NOMO-1 treated with DMSO at 0.1 percent for 48 hours (cell line): ENCODE measurements around the gene MAP3K15.
"Not testable (repeated sequence)": the region's sequence is repeated elsewhere in the genome, so short reads cannot be mapped to it uniquely, and the experiment has no call there.

Experiments
- DNase-seq: peaks from one replicate; lab custom pipeline; 2025; ENCODE audit not compliant: unreplicated experiment; lab: John Stamatoyannopoulos, UW

MAP3K15 gene

DNA sequence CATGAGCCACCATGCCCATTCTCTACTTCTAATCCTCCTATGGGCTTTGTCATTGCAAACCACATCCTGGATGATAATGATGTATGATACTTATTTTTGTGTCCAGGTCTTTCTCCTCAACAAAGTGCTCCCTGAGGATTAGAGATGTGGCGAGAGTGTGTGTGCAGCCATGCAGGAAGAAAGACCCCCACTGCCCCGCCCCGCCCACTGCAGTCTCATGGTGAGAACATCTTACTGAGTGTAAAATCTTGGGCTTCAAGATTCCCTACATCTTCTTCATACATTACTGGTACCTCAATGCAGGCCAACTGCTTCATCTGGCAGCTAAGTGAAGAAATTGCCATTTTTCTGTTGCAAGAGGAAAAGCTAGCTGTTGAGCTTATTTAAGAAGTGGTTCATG is 25.9 kb upstream of the MAP3K15 start:
- DNase-seq = no peak

- no peak for DNase-seq
Measured at GRCh38 chrX:19540076-19540475, 24.8 kb upstream of the MAP3K15 start.

GRCh38 chrX:19539665-19540064 is 24.4 kb upstream of the MAP3K15 start:
- no peak for DNase-seq

DNA sequence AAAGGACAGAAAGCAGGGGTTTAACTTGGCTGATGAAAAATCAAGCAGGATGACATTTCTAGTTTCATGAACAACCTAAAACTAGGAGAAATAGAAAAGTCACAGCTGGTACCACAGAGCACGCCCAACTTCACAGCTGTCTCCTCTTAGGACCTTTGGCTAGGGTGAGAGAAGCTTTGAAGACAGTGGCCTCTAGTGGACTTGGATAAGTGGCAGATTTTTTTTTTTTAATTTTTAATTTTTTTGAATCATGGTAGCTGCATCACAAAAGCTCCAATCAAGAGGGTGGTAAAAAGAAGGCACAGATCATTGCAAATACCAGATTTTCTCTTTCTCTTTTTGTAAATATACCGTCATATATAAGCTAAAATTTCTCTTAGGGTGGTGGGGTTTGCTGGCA is 20.2 kb upstream of the MAP3K15 start:
- DNase-seq = no peak

- DNase-seq = no peak
Measured at GRCh38 chrX:19532709-19533108, 17.4 kb upstream of the MAP3K15 start.

DNA sequence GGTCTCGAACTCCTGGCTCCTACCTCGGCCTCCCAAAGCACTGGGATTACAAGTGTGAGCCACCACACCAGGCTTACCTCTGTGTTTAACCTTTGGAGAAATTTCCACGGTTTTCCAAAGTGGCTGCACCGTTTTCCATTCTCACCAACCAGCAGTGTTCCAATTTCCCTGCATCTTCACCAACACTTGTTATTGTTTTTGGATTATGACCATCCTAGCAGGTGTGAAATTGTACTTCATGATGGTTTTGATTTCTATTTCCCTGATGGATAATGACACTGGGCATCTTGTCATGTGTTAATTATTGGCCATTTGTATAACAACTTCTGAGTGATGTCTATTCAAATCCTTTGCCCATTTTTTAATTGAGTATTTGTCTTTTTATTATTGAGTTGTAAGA is 2.7 kb upstream of the MAP3K15 start:
- no peak for DNase-seq

DNA sequence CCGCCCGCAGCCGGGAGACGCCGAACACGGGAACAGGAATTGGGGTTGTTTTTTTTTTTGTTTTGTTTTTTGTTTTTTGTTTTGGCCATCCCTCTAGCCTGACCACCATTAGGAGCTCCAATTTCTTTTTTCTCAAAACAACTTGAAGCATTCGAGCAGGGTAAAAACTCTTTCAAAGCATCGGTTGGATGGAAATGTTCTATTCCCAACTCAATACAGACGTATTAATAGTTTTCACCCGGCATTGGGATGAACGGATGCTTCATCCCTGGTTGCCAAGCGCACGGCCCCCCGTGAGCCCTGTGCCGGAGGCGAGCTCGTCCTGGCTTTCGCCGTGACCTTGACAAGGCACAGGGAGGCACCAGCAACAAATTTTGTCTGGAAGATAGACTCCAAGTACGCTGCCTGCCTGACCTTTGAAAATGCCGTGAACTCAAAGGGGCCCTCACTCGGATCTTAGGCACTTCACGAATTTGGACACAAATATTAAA is 352 bp upstream of the MAP3K15 start:
- no peak for DNase-seq

- DNase-seq = no peak
Measured at GRCh38 chrX:19513383-19513782, 1.9 kb downstream of the MAP3K15 start.

GRCh38 chrX:19512961-19513360 is 2.3 kb downstream of the MAP3K15 start:
- DNase-seq = no peak

DNA sequence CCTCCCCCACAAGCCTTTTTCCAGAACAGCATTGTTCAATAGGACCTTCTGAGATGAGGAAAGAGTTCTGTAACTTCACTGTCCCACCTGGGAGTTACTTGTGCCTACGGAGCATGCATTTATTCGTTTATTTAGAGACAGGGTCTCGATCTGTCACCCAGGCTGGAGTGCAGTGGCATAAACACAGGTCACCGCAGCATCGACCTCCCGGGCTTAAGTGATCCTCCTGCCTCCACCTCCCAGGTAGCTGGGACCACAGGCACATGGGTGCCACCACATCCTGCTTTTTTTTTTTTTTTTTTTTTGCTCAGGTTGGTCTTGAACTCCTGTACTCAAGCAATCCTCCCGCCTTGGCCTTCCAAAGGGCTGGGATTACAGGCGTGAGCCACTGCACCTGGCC is 2.9 kb downstream of the MAP3K15 start:
- DNase-seq = no peak

DNA sequence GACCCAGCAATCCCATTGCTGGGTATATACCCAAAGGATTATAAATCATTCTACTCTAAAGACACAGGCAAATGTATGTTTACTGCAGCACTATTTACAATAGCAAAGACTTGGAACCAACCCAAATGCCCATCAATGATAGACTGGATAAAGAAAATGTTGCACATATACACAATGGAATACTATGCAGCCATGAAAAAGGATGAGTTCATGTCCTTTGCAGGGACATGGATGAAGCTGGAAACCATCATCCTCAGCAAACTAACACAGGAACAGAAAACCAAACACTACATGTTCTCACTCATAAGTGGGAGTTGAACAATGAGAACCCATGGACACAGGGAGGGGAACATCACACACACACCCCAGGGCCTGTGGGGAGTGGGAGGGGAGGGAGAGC is 3.5 kb downstream of the MAP3K15 start:
- DNase-seq = not testable (repeated sequence)

DNA sequence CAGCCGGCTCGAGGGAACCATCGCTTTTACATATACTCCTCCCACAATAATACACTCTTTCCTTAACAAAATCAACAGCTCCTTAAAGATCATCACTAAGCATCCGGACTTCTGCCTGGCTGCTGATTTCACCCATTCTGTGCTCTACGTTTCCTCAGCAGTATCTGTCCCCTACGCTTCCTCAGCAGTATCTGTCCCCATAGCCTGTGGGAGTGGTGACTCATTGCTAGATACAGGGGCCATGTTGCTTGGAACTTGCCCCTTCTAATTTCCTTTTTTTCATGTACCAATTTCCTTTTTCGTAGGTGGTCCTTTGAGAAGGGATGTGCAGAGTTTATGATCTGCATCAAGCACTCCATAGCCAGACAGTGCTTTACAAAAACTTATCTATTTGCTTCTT is 18.6 kb downstream of the MAP3K15 start:
- DNase-seq = no peak

GRCh38 chrX:19487520-19488200 is 27.6 kb downstream of the MAP3K15 start:
- no peak for DNase-seq

DNA sequence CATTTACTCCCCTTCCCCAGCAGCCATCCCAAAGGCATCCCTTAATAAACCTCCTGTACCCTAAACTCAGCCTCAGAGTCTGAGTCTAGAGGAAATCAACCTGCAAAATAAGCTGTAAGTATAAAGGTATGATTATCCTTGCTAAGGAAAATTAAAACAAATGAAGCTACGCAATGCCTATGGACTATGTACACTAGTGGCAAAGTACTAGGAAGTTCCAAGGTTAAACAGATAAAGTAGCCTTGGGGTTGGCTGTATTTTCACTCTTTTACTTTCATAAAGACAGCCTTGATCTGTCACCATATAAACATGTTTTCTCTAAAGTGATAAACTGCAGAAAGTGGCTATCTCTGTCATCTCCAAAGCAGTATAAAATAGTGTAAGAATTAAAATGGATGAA is 35.9 kb downstream of the MAP3K15 start:
- no peak for DNase-seq

GRCh38 chrX:19468383-19468782 is 46.9 kb downstream of the MAP3K15 start:
- DNase-seq = not testable (repeated sequence)

DNA sequence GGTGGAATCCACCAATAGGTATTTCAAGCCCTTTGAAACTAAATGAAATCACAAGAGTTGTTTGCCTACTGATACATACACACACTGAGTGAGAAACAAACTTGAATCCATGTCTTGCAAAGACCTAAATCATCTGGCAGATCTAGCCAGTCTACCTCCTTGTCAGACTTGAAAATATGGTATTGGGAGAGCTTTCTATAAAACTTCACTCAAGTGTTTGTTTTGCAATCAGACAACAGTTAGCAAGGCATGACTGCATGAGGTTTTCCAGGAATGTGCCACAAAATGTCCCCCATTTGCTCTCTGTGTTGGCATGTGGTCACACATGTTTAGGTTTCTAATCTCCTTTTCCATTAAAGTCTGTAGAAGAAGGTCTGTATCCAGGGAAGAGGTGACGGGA is 52.4 kb downstream of the MAP3K15 start:
- DNase-seq = no peak

DNA sequence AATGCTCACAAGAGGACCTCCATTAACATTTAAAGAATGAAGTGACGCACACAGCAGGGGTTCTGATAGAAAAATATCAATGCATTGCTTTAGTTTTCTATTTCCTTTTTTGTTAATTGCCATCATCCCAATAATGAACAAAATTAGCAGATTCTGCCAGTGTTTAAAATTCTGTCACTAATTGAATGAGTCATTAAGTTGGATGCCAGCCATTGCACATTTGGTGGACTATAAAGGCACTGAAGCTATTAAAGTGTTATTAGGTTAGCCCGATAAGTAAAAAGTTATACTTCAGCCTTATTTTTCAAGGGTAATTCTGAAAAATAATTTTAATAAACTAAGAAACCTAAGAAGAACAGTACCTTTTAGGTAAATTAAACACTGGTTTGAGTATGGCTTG is 53.1 kb downstream of the MAP3K15 start:
- no peak for DNase-seq

DNA sequence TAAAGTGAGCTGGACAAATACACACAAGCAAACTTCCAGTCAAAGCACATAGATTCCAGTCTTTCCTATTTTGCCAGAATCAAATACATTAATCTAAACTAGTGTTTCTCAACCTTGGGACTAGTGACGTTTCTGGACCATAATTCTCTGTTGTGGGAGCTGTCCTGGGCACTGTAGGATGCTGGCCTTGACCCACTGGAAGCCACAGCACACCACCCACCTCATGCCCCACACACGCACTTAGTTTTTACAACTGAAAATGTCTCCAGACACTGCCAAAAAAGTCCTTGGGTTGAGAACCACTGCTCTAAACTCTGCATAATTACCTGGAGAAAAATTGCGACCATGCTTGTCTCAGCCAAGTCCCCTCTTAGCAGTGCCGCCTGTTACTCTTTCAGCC is 57.6 kb downstream of the MAP3K15 start:
- no peak for DNase-seq

GRCh38 chrX:19448077-19448476 is 67.2 kb downstream of the MAP3K15 start:
- DNase-seq = no peak

- no peak for DNase-seq
Measured at GRCh38 chrX:19446397-19446796, 68.9 kb downstream of the MAP3K15 start.

GRCh38 chrX:19445772-19446171 is 69.5 kb downstream of the MAP3K15 start:
- DNase-seq = not testable (repeated sequence)

- no peak for DNase-seq
Measured at GRCh38 chrX:19443869-19444526, 71.3 kb downstream of the MAP3K15 start.

DNA sequence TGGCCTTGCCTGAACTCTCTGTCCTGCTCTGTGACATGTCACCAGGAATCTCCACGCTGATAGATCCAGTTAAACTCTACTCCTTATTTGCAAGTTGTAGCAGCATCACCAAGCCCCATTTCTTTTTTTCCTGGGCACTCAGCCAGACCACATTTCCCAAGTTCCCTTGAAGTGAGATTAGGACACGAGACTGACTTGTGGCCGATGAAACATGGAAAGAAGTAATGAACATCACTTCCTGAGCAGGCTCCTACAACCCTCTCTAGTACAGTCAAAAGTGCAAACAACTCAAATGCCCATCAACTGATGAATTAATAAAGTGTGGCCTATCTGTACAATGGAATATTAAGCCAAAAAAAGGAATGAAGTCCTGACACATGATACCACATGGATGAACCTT is 74.6 kb downstream of the MAP3K15 start:
- no peak for DNase-seq
